ENCODE measurements around the gene PHF19. TPM values are rescaled to one million over a fixed set of nuclear protein-coding genes. Genes with fewer than 3 reads are reported as not detected.

Gene PHF19
- total RNA-seq, 2 donors from 2014 or later, result 11.6 to 14.5 TPM

GRCh38 chr9:120842685-120843485 is 34.1 kb downstream of the PHF19 start, which contains the start of gene PSMD5:
Gene PSMD5, minus strand, starts transcription at chr9:120842922. Its CDS starts 13 bp downstream, at chr9:120842909.
- ATAC-seq (peak; percentile 96), DNase-seq (peak; percentile 98 to 99)
- intact Hi-C loops (cut with DNase I, micrococcal nuclease), result no loop called here

DNA sequence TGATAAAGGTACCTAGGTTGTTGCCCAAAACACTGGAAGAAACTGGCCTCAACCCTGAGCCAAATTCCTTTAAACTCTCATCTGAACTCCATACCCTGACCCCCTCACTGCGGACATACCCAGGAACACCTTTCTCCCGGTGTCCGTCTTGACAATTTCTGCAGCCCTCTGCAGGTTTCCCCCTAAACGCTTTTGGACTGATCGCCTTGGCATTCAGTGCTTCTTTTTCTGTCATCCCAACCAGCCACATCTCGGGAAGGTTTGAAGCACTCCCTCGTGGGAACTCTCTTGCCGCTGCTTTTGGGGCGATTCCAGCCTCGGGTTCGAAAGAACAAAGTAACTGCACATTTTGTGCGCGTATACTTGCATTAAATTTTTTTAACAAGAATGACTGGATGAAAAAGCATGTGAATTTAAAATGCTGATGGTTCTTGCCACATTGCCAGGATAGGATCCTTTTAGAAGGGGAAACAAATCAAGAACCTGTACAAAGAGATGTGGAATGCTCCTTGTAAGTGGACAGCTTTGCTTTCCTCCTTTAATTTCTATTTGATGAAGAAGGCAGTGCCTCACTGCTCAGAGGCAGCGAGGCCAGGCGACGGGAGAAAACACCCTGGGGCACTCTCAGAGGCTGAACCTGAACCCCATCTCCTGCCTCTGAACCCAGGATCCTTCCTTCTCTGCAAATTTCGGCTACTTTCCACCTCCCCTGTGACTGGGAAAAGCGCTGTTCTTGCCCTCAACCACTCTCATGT is 34.9 kb downstream of the PHF19 start:
- intact Hi-C loops (cut with DNase I, micrococcal nuclease), result no loop called here
- DNase-seq, result no peak

DNA sequence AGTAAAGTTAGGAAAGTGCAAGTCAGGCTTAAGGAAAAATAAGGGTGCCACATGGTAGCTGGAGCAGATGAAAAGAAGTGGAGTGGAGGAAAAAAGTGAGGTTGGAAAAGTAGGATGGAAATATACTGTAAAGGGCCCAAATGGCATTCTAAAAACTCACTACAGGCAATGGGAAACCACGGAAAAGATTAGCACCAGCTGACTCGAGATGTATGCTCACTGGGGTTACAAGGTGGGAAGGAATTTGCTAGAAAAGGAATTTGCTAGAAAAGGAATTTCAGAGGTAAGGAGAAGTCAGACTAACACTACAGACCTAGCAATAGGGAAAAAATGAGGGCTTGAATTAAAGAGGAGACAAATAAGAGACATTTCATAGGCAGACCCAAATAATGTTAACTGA is 37.8 kb downstream of the PHF19 start:
- no peak for ATAC-seq
- DNase-seq, result no peak
- intact Hi-C loops (cut with DNase I, micrococcal nuclease), result no loop called here

More for the DNA sequence above, 34.9 kb downstream of the PHF19 start:
- peak; percentile 26 for ATAC-seq

GRCh38 chr9:120837921-120838320 is 39.1 kb downstream of the PHF19 start:
- intact Hi-C loops (cut with DNase I, micrococcal nuclease), result no loop called here
- ATAC-seq (no peak), DNase-seq (no peak)

- no peak for ATAC-seq
- DNase-seq, result no peak
- intact Hi-C loops (cut with DNase I, micrococcal nuclease), result no loop called here
Measured at GRCh38 chr9:120833325-120833724, 43.7 kb downstream of the PHF19 start.

- ATAC-seq (no peak), DNase-seq (no peak)
- intact Hi-C loops (cut with DNase I, micrococcal nuclease), result no loop called here
Measured at GRCh38 chr9:120832807-120833206, 44.2 kb downstream of the PHF19 start.

DNA sequence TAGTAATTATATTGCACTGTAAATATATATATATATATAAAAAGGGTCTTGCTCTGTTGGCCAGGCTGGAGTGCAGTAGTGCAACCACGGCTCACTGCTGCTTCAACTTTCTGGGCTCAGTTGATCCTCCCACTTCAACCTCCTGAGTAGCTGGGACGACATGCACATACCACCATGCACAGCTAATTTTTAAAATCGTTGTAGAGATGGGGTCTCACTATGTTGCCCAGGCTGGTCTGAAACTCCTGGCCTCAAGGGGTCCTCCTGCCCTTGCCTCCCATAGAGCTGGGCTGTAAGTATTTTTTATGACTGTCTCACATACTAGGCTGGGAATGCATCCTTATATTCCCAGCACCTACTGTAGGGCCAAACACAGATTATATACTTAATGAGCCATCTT is 46.1 kb downstream of the PHF19 start:
- ATAC-seq (no peak), DNase-seq (no peak)
- intact Hi-C loops (cut with DNase I, micrococcal nuclease), result no loop called here

- intact Hi-C loops (cut with DNase I, micrococcal nuclease), result no loop called here
- no peak for DNase-seq
- ATAC-seq, result no peak
Measured at GRCh38 chr9:120830151-120830550, 46.8 kb downstream of the PHF19 start.

- intact Hi-C loops (cut with DNase I, micrococcal nuclease), result no loop called here
- no peak for ATAC-seq
- DNase-seq, result no peak
Measured at GRCh38 chr9:120829650-120830049, 47.3 kb downstream of the PHF19 start.

GRCh38 chr9:120820095-120820494 is 56.9 kb downstream of the PHF19 start:
- no peak for DNase-seq
- ATAC-seq, result no peak

DNA sequence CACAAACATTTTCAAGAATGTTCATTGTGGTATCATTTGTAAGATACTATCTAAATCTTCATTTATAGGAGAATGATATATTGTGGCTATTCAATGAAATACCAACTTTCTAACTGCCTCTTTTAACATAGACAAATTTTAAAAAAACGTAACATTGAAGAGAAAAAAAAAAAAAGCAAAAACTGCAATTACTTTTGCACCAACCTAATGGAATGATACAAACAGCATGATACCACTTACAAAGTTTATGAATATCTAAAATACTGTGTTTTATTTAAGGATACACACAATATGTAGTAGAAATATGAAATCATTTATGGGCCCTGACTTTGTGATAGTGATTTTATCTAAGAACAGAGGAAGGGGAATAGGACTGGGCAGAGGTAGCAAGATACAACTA is 58.4 kb downstream of the PHF19 start:
- DNase-seq (no peak), ATAC-seq (no peak)
- intact Hi-C loops (cut with DNase I, micrococcal nuclease), result no loop called here

More at GRCh38 chr9:120820095-120820494, 56.9 kb downstream of the PHF19 start:
- intact Hi-C loops (cut with DNase I, micrococcal nuclease), result no loop called here

DNA sequence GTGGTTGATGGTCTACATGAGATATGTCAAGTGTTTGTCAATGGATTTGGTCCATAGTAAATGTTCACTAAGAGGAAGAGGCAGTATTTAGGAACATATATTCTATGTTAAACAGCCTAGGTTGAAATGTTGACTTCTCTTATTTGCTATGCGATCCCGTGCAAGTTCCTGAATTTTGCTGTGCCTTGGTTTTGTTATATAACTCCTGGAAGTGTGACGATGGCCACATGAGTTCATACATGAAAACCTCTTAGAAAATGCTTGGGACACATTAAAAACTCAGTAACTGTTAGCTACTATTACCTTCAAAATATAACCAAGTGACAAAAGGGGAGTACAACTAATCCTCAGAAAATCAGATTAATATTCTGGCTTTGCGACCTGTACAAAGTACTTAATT is 61.9 kb downstream of the PHF19 start:
- intact Hi-C loops (cut with DNase I, micrococcal nuclease), result no loop called here
- ATAC-seq (no peak), DNase-seq (no peak)

DNA sequence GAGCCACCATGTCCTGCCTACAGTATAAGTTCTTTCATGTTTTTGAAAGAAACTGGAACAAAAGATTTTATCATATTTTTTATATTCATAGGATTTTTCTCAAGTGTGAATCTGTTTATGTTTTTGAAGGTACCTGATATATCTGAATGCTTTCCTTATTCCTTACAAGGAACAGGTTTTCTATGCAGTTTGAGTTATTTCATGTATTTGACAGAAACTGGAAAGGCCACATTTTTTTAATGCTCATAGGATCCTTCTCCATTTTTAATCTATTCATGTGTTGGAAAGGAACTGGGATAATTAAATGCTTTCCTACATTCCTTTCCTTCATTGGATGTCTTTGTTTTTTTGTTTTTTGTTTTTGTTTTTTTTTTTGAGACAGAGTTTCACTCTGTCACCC is 68.1 kb downstream of the PHF19 start:
- intact Hi-C loops (cut with DNase I, micrococcal nuclease), result no loop called here
- no peak for DNase-seq
- no peak for ATAC-seq

DNA sequence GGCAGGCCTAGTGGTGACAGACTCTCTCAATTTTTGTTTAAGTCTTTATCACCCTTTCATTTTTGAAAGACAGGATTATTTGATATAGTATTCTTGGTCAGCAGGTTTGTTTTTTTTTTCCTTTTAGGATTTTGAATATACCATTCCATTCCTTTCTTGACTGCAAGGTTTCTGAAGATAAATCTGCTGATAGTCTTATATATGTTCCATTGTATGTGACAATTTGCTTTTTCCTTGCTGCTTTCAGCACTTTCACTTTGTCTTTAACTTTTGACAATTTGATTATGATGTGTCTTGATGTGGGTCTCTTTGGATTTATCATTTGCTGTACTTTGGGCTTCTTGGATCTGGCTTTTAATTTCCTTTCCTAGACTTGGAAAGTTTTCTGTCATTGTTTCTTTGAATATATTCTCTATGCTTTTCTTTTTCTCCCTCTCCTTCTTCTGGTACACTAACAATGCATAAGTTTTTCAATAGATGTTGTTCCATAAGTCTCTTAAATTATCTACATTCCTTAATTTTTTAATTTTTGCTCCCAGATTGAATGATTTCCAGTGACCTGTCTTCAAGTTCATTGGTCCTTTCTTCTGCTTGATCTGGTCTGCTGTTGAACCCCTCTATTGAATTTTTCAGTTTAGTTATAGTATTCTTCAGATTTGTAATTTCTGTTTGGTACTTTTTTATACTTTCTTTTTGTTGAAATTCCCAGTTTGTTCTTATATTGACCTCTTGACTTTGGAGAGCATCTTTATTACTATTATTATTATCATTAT is 69.2 kb downstream of the PHF19 start:
- ATAC-seq (no peak), DNase-seq (no peak)
- intact Hi-C loops (cut with DNase I, micrococcal nuclease), result no loop called here

Other genes with a start within 250 kb of the PHF19 start
- 10 to 100 TPM in 1 of 2 donors, 1 to 10 TPM in 1; 8.3 to 11.6 TPM for gene MEGF9, start 162.7 kb downstream of the PHF19 start, total RNA-seq
- gene FBXW2, start 83.8 kb downstream of the PHF19 start, total RNA-seq, result 10 to 100 TPM; 58.2 to 62.0 TPM
- 10 to 100 TPM; 33.4 to 36.9 TPM for gene PSMD5, start 34.3 kb downstream of the PHF19 start, total RNA-seq
- gene TRAF1, start 49.6 kb upstream of the PHF19 start, total RNA-seq, result 1 to 10 TPM; 2.2 to 2.8 TPM
- 1 to 10 TPM; 1.2 to 1.9 TPM for gene C5, start 173.1 kb upstream of the PHF19 start, total RNA-seq
- 1 to 10 TPM; 6.1 to 9.2 TPM for gene CNTRL, start 197.8 kb upstream of the PHF19 start, total RNA-seq